PC-9 (cell line): ENCODE measurements around the gene NUDT5.

Source experiments
- CTCF ChIP-seq: fragments of 200-600 bp; sonication (generic); conservative IDR thresholded peaks from 2 replicates; pipeline ENCODE4 v1.6.1; 2017; ENCODE audit warnings: mixed run types, antibody characterized with exemption, mild to moderate bottlenecking, moderate library complexity
- EZH2 ChIP-seq: fragments of 200-600 bp; sonication (generic); IDR thresholded peaks from 2 replicates; pipeline ENCODE4 v1.8.0; 2017; ENCODE audit warnings: antibody characterized with exemption, low read depth

- TF ChIP-seq CTCF (no peak), EZH2 (no peak)
Measured at GRCh38 chr10:12144538-12144937, 51.2 kb downstream of the NUDT5 start.
